SU-DHL-6 (cell line): ENCODE measurements around the gene PCDHA9.

ENCODE experiments used
- EZH2phosphoT487 ChIP-seq: fragments of 200-600 bp; sonication (generic), shearing (Covaris generic); conservative IDR thresholded peaks from 2 replicates; pipeline ENCODE4 v1.6.1; 2018; ENCODE audit warnings: mild to moderate bottlenecking, antibody characterized with exemption, low read length, moderate library complexity, mixed read lengths
- TF ChIP-seq, protein P1 (sequence below): fragments of 200-600 bp; sonication (generic); IDR thresholded peaks from one replicate; pipeline ENCODE4 v1.5.1; 2017; ENCODE audit warnings: antibody characterized with exemption, mild to moderate bottlenecking, low read length, moderate library complexity; ENCODE audit not compliant: insufficient read depth, poor library complexity, severe bottlenecking

DNA sequence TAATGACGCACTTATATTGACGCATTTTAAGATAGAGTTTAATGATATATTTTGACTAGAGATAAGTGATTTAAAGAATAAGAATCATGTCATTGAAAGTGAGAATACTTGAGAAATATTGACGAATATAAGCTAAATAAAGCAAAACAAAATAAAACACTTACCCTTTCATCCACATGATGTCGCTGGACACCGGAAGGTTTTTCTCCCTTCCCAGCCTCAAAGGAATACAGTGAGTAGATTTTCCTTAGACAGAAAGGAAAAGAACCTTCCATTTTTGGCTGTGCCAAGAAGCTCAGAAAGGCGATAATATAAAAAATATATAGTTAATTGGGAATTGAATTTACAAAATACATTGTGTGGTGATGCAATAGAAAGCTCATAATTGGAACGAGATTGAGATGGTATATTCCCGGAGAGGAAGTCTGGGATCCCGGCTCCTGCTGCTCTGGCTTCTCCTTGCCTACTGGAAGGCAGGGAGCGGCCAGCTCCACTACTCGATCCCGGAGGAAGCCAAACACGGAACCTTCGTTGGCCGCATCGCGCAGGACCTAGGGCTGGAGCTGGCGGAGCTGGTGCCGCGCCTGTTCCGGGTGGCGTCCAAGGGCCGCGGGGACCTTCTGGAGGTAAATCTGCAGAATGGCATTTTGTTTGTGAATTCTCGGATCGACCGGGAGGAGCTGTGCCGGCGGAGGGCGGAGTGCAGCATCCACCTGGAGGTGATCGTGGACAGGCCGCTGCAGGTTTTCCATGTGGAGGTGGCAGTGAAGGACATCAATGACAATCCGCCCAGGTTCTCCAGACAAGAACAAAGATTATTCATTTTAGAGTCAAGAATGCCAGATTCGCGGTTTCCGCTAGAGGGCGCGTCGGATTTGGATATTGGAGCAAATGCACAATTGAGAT is 26.6 kb upstream of the PCDHA9 start, which contains the start of gene PCDHA5:
- TF ChIP-seq, protein P1, sequence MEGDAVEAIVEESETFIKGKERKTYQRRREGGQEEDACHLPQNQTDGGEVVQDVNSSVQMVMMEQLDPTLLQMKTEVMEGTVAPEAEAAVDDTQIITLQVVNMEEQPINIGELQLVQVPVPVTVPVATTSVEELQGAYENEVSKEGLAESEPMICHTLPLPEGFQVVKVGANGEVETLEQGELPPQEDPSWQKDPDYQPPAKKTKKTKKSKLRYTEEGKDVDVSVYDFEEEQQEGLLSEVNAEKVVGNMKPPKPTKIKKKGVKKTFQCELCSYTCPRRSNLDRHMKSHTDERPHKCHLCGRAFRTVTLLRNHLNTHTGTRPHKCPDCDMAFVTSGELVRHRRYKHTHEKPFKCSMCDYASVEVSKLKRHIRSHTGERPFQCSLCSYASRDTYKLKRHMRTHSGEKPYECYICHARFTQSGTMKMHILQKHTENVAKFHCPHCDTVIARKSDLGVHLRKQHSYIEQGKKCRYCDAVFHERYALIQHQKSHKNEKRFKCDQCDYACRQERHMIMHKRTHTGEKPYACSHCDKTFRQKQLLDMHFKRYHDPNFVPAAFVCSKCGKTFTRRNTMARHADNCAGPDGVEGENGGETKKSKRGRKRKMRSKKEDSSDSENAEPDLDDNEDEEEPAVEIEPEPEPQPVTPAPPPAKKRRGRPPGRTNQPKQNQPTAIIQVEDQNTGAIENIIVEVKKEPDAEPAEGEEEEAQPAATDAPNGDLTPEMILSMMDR = no peak
- TF ChIP-seq EZH2phosphoT487 = no peak
